ENCODE results near the gene GNAT2. TPM values are rescaled to one million over a fixed set of nuclear protein-coding genes. Genes with fewer than 3 reads are reported as not detected.
A peak's percentile ranks its signal among the peaks of the same experiment; 100 is the strongest.

GNAT2 gene
- total RNA-seq, 2 experiments from 2014 or later = not detected

DNA sequence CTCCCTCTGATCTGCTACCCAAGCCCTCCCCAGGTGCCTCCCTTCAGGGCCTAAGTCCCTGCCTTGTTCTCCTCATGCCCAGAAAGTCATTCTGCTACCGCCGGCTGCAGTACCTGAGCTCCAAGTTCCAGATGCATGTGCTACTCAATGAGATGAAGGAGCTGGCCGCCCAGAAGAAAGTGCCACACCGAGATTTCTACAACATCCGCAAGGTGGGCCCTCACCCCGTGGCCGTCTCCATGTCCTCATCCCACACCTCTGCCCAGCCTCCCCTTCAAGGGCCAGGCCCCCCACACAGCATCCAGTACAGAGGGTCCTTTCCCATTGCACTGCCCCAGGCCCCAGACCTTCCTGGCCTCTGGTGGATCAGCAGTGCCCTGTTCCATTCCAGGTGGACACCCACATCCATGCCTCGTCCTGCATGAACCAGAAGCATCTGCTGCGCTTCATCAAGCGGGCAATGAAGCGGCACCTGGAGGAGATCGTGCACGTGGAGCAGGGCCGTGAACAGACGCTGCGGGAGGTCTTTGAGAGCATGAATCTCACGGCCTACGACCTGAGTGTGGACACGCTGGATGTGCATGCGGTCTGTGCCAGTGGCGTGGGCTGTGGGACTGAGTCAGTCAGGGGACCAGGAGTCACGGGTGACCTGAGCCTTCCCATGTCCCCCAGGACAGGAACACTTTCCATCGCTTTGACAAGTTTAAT is 8.4 kb upstream of the GNAT2 start:
- H3K4me1 Mint-ChIP-seq (ENCODE audit: low read depth) = peaks cover 31% of the 10 kb centered on the region
- intact Hi-C loops (cut with DNase I, micrococcal nuclease) = loop anchor here in 1 of 2 experiments (10.0 kb wide), 1 partner anchor 413 kb away; the partner anchor contains the start of gene SARS1
- Histone ChIP-seq H3K4me3 (ENCODE audit: low read length) (no peak overlapping the region), H3K27ac (ENCODE audit: low read depth in 1 of 2, low read length in 2 of 2) (no peak overlapping the region), H3K4me1 (ENCODE audit: insufficient read depth, low read length) (peaks cover 24% of the 10 kb centered on the region), H3K27me3 (ENCODE audit: control insufficient read depth in 1 of 2, insufficient read depth in 2 of 2, low read length in 2 of 2) (no peaks in the 10 kb centered on the region), H3K9me3 (ENCODE audit: control insufficient read depth in 1 of 2, insufficient read depth in 1 of 2, low read length in 2 of 2) (no peaks in the 10 kb centered on the region), H3K36me3 (ENCODE audit: insufficient read depth, low read length) (peaks cover 66% of the 10 kb centered on the region)
- peaks cover 59% of the 10 kb centered on the region for H3K36me3 Mint-ChIP-seq (ENCODE audit: low read depth)
- DNase-seq = peak in 1 of 14 experiments; percentile 16
- H3K4me3 Mint-ChIP-seq = no peak overlapping the region
- H3K9me3 Mint-ChIP-seq = no peaks in the 10 kb centered on the region
- H3K27ac Mint-ChIP-seq = no peak overlapping the region
- no peaks in the 10 kb centered on the region for H3K27me3 Mint-ChIP-seq
- POLR2A ChIA-PET = interaction anchor here (0.6 to 0.9 kb wide), 2 partner anchors 58 to 79 kb away, joined by 3 to 4 read pairs; partner anchors contain the start of gene GNAI3
- CTCF ChIA-PET = interaction anchor here (2.1 kb wide), 1 partner anchor 82 kb away, joined by 10 read pairs; no protein-coding TSS in a partner anchor
- ATAC-seq (ENCODE audit: poor library complexity) = no peak
- TF ChIP-seq, protein P1, sequence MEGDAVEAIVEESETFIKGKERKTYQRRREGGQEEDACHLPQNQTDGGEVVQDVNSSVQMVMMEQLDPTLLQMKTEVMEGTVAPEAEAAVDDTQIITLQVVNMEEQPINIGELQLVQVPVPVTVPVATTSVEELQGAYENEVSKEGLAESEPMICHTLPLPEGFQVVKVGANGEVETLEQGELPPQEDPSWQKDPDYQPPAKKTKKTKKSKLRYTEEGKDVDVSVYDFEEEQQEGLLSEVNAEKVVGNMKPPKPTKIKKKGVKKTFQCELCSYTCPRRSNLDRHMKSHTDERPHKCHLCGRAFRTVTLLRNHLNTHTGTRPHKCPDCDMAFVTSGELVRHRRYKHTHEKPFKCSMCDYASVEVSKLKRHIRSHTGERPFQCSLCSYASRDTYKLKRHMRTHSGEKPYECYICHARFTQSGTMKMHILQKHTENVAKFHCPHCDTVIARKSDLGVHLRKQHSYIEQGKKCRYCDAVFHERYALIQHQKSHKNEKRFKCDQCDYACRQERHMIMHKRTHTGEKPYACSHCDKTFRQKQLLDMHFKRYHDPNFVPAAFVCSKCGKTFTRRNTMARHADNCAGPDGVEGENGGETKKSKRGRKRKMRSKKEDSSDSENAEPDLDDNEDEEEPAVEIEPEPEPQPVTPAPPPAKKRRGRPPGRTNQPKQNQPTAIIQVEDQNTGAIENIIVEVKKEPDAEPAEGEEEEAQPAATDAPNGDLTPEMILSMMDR (IDR thresholded peaks at IDR 0.05) = no peak

DNA sequence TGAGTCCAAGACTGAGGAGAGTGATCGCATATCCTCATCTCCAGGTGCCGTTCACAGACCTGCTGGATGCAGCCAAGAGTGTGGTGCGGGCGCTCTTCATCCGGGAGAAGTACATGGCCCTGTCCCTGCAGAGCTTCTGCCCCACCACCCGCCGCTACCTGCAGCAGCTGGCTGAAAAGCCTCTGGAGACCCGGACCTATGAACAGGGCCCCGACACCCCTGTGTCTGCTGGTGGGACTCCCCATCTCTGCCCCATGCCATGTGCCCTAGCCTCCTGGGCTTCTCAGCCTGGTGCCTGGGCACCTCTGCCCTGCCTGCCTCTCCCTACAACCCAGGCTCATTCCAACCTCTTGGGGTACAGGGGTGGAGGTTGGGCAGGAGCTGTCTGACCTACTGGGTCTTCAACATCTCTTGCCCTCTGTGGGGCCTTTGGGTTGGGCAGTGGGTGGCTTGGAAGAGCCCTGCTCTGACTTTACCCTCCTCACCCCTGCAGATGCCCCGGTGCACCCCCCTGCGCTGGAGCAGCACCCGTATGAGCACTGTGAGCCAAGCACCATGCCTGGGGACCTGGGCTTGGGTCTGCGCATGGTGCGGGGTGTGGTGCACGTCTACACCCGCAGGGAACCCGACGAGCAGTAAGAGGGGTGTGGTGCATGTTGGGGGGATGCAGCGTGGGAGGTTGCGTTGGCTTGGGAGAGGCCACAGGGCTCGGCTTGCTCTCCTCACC is 7.4 kb upstream of the GNAT2 start:
- H3K4me1 ChIP-seq (ENCODE audit: insufficient read depth, low read length) = peaks cover 34% of the 10 kb centered on the region
- intact Hi-C loops (cut with DNase I, micrococcal nuclease) = loop anchor here in 1 of 2 experiments (10.0 kb wide), 1 partner anchor 412 kb away; the partner anchor contains the start of gene SARS1
- no peaks in the 10 kb centered on the region for H3K27me3 ChIP-seq (ENCODE audit: control insufficient read depth in 1 of 2, insufficient read depth in 2 of 2, low read length in 2 of 2)
- no peaks in the 10 kb centered on the region for H3K9me3 ChIP-seq (ENCODE audit: control insufficient read depth in 1 of 2, insufficient read depth in 1 of 2, low read length in 2 of 2)
- Mint-ChIP-seq H3K4me1 (ENCODE audit: low read depth) (peaks cover 41% of the 10 kb centered on the region), H3K27ac (no peak overlapping the region), H3K9me3 (no peaks in the 10 kb centered on the region), H3K36me3 (ENCODE audit: low read depth) (peaks cover 54% of the 10 kb centered on the region), H3K27me3 (no peaks in the 10 kb centered on the region), H3K4me3 (no peak overlapping the region)
- no peak overlapping the region for H3K27ac ChIP-seq (ENCODE audit: low read depth in 1 of 2, low read length in 2 of 2)
- TF ChIP-seq, protein P1 (IDR thresholded peaks at IDR 0.05) = no peak
- DNase-seq (no peak), ATAC-seq (ENCODE audit: poor library complexity) (no peak)
- peaks cover 64% of the 10 kb centered on the region for H3K36me3 ChIP-seq (ENCODE audit: insufficient read depth, low read length)
- H3K4me3 ChIP-seq (ENCODE audit: low read length) = no peak overlapping the region
- ChIA-PET CTCF (no interaction called here), POLR2A (interaction anchor here (0.6 kb wide), 1 partner anchor 57 kb away, joined by 3 read pairs; no protein-coding TSS in a partner anchor)

DNA sequence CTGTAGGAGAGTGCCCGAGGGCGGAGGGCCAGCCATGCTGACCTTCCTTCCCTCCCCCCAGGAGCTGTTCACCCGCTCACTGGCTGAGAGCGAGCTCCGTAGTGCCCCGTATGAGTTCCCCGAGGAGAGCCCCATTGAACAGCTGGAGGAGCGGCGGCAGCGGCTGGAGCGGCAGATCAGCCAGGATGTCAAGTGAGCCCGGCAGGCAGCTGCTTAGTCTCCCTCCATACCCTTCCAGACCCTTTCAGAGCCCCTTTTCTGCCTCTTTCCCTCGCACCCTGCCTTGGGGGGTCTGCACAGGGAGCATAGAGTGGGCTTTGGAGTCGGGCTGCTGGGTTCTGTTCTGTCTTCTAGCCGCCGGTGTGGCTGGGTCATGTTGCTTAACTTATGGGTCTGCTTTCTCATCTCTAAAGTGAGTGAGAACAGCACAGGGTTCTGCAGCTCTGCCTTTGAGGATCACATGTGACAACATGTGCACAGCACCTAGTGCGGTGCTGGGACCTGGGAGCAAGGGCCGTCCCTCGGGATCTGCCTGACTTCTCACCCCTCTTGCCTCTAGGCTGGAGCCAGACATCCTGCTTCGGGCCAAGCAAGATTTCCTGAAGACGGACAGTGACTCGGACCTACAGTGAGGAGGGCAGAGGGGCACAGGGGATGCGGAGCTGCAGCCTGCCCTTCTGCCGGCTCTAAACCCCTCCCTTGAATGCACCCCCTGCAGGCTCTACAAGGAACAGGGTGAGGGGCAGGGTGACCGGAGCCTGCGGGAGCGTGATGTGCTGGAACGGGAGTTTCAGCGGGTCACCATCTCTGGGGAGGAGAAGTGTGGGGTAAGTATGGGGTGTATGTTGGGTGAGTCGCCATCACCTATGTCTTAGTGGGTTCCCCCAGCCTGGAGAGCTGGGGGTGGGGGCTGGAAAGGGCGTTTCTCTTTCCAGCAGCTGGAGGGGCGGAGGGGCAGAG is 6.5 kb upstream of the GNAT2 start:
- Histone ChIP-seq H3K4me1 (ENCODE audit: insufficient read depth, low read length) (peaks cover 40% of the 10 kb centered on the region), H3K27me3 (ENCODE audit: control insufficient read depth in 1 of 2, insufficient read depth in 2 of 2, low read length in 2 of 2) (no peaks in the 10 kb centered on the region), H3K4me3 (ENCODE audit: low read length) (no peak overlapping the region), H3K27ac (ENCODE audit: low read depth in 1 of 2, low read length in 2 of 2) (no peak overlapping the region), H3K36me3 (ENCODE audit: insufficient read depth, low read length) (peaks cover 54% of the 10 kb centered on the region), H3K9me3 (ENCODE audit: control insufficient read depth in 1 of 2, insufficient read depth in 1 of 2, low read length in 2 of 2) (no peaks in the 10 kb centered on the region)
- intact Hi-C loops (cut with DNase I, micrococcal nuclease) = loop anchor here in 1 of 2 experiments (10.0 kb wide), 1 partner anchor 411 kb away; the partner anchor contains the start of gene SARS1
- TF ChIP-seq, protein P1 (IDR thresholded peaks at IDR 0.05) = no peak
- Mint-ChIP-seq H3K4me1 (ENCODE audit: low read depth) (peaks cover 49% of the 10 kb centered on the region), H3K27ac (peak overlapping the region; percentile 89), H3K9me3 (no peaks in the 10 kb centered on the region), H3K4me3 (peak overlapping the region; percentile 7), H3K27me3 (no peaks in the 10 kb centered on the region), H3K36me3 (ENCODE audit: low read depth) (peaks cover 45% of the 10 kb centered on the region)
- DNase-seq (no peak), ATAC-seq (ENCODE audit: poor library complexity) (no peak)
- ChIA-PET POLR2A (interaction anchor here (1.0 kb wide), 1 partner anchor 9 kb away, joined by 4 read pairs; no protein-coding TSS in a partner anchor), CTCF (interaction anchor here (1.8 kb wide), 1 partner anchor 80 kb away, joined by 4 read pairs; no protein-coding TSS in a partner anchor)
